CD4-positive, alpha-beta T cell treated with Interleukin-12 subunit alpha and Interleukin-12 subunit beta, for 1 hour (primary cell): ENCODE measurements around the gene CNTNAP2.
"Not testable (repeated sequence)": the region's sequence is repeated elsewhere in the genome, so short reads cannot be mapped to it uniquely, and the experiment has no call there.

Source experiments
- DNase-seq: peaks from one replicate; pipeline ENCODE4 v3.0.0-alpha.2; 2020

Gene CNTNAP2

GRCh38 chr7:147048864-147049263, 932.3 kb downstream of the CNTNAP2 start:
- DNase-seq, result no peak

- no peak for DNase-seq
Measured at GRCh38 chr7:147052818-147053217, 936.2 kb downstream of the CNTNAP2 start.

- DNase-seq, result no peak
Measured at GRCh38 chr7:147053746-147054145, 937.1 kb downstream of the CNTNAP2 start.

GRCh38 chr7:147060070-147060469, 943.5 kb downstream of the CNTNAP2 start:
- no peak for DNase-seq

GRCh38 chr7:147062897-147063296, 946.3 kb downstream of the CNTNAP2 start:
- DNase-seq, result no peak

GRCh38 chr7:147068842-147069241, 952.2 kb downstream of the CNTNAP2 start:
- DNase-seq, result no peak

DNA sequence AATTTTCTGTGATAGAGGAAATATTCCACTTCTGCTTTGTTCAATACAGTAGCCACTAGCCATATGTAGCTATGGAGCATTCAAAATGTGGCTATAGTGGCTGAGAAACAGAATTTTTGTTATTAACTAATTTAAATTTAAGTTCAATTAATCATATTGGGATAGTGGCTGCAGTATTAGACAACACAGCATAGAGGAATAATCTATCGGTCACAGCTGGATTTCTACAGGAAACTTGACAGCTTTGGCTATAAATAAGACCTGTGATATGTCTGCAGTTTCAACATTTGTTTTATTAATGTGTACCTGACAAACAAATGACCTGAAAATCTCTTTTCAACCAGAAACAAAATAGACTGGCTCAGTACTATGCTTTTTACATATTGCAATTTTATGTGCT, 953.2 kb downstream of the CNTNAP2 start:
- no peak for DNase-seq

- DNase-seq, result no peak
Measured at GRCh38 chr7:147070886-147071285, 954.3 kb downstream of the CNTNAP2 start.

- DNase-seq, result no peak
Measured at GRCh38 chr7:147071536-147071935, 954.9 kb downstream of the CNTNAP2 start.

DNA sequence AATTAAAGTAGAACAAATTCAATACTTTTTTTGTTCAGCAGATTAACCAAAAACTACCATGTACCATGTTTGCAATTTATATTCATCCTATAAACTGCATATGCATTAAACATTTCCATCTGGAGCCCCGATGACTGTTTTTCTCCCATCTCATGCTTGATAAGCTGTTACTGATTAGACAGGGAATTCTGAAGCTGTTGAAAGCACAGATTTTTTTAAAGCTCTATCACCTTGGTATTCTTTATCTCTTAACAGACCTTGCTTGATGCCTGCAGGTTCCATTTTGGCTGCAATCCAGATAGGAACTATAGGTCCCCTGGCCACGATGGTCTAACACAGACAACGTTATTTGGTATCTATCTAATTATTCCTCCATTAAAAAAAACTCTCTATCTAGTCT, 961.7 kb downstream of the CNTNAP2 start:
- DNase-seq, result no peak

DNA sequence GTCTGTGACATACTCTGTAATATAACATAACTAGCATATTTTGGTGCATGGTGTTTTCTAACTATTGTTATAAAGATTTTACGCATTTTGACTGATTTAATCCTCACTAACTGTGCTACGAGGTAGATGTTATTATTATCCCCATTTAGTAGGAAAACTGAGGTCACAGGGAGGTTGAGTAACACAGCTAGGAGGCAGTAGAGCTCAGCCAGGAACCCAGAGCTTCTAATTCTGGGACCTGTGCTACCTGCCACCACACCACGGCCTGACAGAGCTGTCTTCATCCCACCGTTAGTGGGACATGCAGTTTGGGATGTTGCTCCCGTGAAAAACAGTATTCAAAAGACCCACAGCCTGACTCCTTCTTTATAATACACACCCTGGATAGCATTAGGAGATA, 962.5 kb downstream of the CNTNAP2 start:
- DNase-seq, result no peak

GRCh38 chr7:147079921-147080420, 963.4 kb downstream of the CNTNAP2 start:
- DNase-seq, result no peak

DNA sequence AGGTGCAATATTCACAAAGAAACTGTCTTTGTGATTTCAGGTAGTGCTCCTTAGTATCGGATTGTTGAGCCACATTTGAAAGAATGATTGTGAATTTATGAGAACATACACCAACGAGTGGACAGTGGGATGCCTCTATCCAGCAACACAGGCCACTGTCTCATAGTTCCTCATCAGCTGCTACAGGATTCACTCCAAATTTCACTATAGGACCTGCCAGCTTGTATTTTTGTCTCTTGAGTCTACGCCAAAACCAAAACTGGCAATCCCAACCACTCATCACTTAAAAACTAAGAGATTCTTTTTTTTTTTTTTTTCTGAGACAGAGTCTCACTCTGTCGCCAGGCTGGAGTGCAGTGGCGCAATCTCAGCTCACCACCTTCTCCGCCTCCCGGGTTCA, 964.5 kb downstream of the CNTNAP2 start:
- DNase-seq, result no peak

GRCh38 chr7:147089051-147089461, 972.5 kb downstream of the CNTNAP2 start:
- no peak for DNase-seq

- no peak for DNase-seq
Measured at GRCh38 chr7:147089608-147090007, 973.0 kb downstream of the CNTNAP2 start.

DNA sequence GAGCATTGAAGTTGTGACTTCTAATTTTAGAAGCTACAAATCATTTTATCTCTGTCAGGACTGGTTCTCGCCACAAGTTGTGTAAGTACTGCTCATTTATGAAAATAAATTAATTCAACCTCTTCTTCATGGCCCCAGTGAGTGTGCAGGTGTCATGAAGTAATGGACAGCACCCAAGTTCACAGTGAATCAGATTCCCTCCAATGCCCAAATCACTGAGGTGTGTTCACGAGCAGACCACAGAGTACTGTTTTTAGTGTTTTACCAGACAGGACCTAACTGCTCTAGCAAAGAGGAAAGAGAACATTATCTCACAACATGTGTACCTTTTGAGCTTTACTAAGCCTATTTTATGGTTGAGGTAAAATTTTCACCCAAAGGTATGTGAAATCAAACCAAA, 980.0 kb downstream of the CNTNAP2 start:
- DNase-seq, result no peak

GRCh38 chr7:147103224-147103623, 986.6 kb downstream of the CNTNAP2 start:
- DNase-seq, result no peak

DNA sequence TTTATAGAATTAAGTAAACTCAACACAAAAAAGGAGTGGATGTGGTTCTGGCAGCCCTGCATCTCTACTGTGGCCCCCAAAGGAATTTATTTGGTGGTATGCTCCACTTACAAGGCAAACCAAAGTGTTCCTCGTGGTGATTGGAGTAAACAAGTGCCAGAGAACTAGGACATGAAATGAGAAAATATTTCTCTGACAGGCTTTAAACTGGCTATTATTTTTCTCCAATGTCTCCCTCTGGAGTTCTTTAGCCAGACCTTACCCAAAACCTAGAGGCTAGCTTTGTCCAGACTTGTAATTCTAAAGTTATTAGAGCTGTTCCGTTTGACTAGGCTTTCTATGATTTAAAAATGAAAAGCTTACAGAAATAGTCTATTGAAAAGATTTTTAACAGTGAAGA, 990.1 kb downstream of the CNTNAP2 start:
- no peak for DNase-seq

GRCh38 chr7:147114525-147114924, 997.9 kb downstream of the CNTNAP2 start:
- not testable (repeated sequence) for DNase-seq

- DNase-seq, result no peak
Measured at GRCh38 chr7:147136352-147136751, 1019.8 kb downstream of the CNTNAP2 start.

- no peak for DNase-seq
Measured at GRCh38 chr7:147145194-147145593, 1028.6 kb downstream of the CNTNAP2 start.

DNA sequence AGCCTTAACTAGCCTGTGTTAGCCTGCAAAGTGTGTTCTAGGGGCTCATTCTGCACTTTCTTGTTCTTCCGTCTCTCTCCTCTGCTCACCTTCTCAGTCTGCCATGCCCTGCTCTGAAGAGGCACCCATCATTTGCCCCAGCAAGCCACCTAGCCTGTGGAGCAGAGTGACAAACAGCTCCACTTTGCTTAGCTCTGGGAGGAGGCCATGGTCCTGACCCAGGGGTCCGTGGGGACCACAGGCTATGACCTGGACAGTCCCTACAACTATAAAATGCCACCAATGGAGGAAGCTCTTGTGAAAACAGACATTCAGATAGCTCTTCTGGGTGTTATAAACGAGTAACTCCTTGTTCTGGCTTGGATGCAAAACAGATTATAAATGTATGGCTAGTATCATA, 1029.6 kb downstream of the CNTNAP2 start:
- DNase-seq, result no peak

- DNase-seq, result no peak
Measured at GRCh38 chr7:147151661-147152060, 1035.1 kb downstream of the CNTNAP2 start.

DNA sequence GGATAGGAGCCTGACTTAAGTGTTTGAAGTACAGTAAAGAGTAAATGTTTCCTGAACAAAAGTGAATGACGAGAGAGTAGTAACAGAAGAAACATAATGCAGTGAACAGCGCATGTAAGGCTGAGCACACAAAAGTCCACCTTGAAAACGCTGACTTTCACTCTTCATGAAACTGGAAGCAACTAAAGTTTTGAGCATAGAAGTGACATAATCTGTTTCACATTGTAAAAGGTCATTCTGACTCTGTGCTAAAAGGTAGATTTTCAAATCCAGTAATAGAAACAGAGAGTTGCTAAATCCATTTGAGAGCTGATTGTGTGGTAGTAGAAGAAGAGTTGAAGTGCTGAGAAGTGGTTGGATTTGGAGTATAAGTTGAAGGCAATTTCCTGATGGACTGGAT, 1037.0 kb downstream of the CNTNAP2 start:
- DNase-seq, result no peak

- DNase-seq, result no peak
Measured at GRCh38 chr7:147161405-147161804, 1044.8 kb downstream of the CNTNAP2 start.
